ENCODE data around the gene C1orf174. TPM values are rescaled to one million over a fixed set of nuclear protein-coding genes. Genes with fewer than 3 reads are reported as not detected.

C1orf174 gene
- total RNA-seq, 4 donors from 2014 or later: 27.3 to 36.6 (median 32.7) TPM

GRCh38 chr1:3940081-3940753, 40.1 kb upstream of the C1orf174 start:
- no peak overlapping the region for H3K27ac ChIP-seq
- WGBS, 2 donors: 63 to 65% methylated on average over 15 of the region's 15 CpGs
- no peaks in the 10 kb centered on the region for H3K9me3 ChIP-seq
- H3K4me1 ChIP-seq: no peaks in the 10 kb centered on the region
- no peak for DNase-seq
- TF ChIP-seq CTCF (IDR thresholded peaks at IDR 0.05) (no peak), POLR2A (IDR thresholded peaks at IDR 0.05) (no peak)
- intact Hi-C loops (cut with DNase I): no loop called here
- H3K36me3 ChIP-seq: no peaks in the 10 kb centered on the region
- no peak overlapping the region for H3K4me3 ChIP-seq (replicated peaks in 1 of 3)
- H3K27me3 ChIP-seq: no peaks in the 10 kb centered on the region

GRCh38 chr1:3939242-3940080, 39.4 kb upstream of the C1orf174 start:
- no peaks in the 10 kb centered on the region for H3K36me3 ChIP-seq
- DNase-seq: no peak
- intact Hi-C loops (cut with DNase I): no loop called here
- H3K4me3 ChIP-seq (replicated peaks in 1 of 3): no peak overlapping the region
- no peaks in the 10 kb centered on the region for H3K9me3 ChIP-seq
- H3K4me1 ChIP-seq: no peaks in the 10 kb centered on the region
- no peak for TF ChIP-seq CTCF (IDR thresholded peaks at IDR 0.05)
- TF ChIP-seq POLR2A (IDR thresholded peaks at IDR 0.05): no peak
- no peak overlapping the region for H3K27ac ChIP-seq
- WGBS, 2 donors: 83 to 84% methylated on average over 10 to 11 of the region's 12 CpGs
- H3K27me3 ChIP-seq: no peaks in the 10 kb centered on the region

GRCh38 chr1:3932156-3932919, 32.3 kb upstream of the C1orf174 start:
- H3K4me1 ChIP-seq: no peaks in the 10 kb centered on the region
- no peak for TF ChIP-seq CTCF (IDR thresholded peaks at IDR 0.05)
- TF ChIP-seq POLR2A (IDR thresholded peaks at IDR 0.05): no peak

GRCh38 chr1:3931007-3931912, 31.2 kb upstream of the C1orf174 start:
- DNase-seq: no peak
- TF ChIP-seq CTCF (IDR thresholded peaks at IDR 0.05) (no peak), POLR2A (IDR thresholded peaks at IDR 0.05) (no peak)
- Histone ChIP-seq H3K4me1 (no peaks in the 10 kb centered on the region), H3K27ac (no peak overlapping the region), H3K36me3 (no peaks in the 10 kb centered on the region), H3K27me3 (no peaks in the 10 kb centered on the region), H3K9me3 (no peaks in the 10 kb centered on the region), H3K4me3 (replicated peaks in 1 of 3) (no peak overlapping the region)
- 53 to 67% methylated on average over 12 to 15 of the region's 17 CpGs for WGBS, 2 donors
- intact Hi-C loops (cut with DNase I): no loop called here

More at GRCh38 chr1:3932156-3932919, 32.3 kb upstream of the C1orf174 start:
- intact Hi-C loops (cut with DNase I): no loop called here
- DNase-seq: no peak
- Histone ChIP-seq H3K27ac (no peak overlapping the region), H3K36me3 (no peaks in the 10 kb centered on the region), H3K4me3 (replicated peaks in 1 of 3) (no peak overlapping the region), H3K27me3 (no peaks in the 10 kb centered on the region), H3K9me3 (no peaks in the 10 kb centered on the region)
- WGBS, 2 donors: 71 to 72% methylated on average over 20 to 21 of the region's 21 CpGs
